SJSA1 (cell line): ENCODE measurements around the gene TLR3. TPM values are rescaled to one million over a fixed set of nuclear protein-coding genes. Genes with fewer than 3 reads are reported as not detected.
A peak's percentile ranks its signal among the peaks of the same experiment; 100 is the strongest.

Source experiments
- DNase-seq, 2 experiments: peaks; one replicate each; pipeline ENCODE4 v3.0.0-alpha.2; 2015 to 2020; ENCODE audit warnings: low spot score in 2 of 2, low read depth in 1 of 2
- H3K27ac ChIP-seq: fragments of 250-450 bp; sonication (Bioruptor Pico); 2 replicates; pipeline ENCODE4 v1.5.1; 2020; ENCODE audit warnings: mild to moderate bottlenecking, moderate library complexity
- H3K27me3 ChIP-seq: fragments of 250-450 bp; sonication (Bioruptor Pico); replicated peaks from 2 replicates; pipeline ENCODE4 v1.5.1; 2020; ENCODE audit warnings: mild to moderate bottlenecking, moderate library complexity
- H3K36me3 ChIP-seq: fragments of 250-450 bp; sonication (Bioruptor Pico); 2 replicates; pipeline ENCODE4 v1.5.1; 2020; ENCODE audit warnings: mild to moderate bottlenecking
- H3K4me1 ChIP-seq: fragments of 250-450 bp; sonication (Bioruptor Pico); replicated peaks from 2 replicates; pipeline ENCODE4 v1.6.1; 2021; ENCODE audit warnings: mild to moderate bottlenecking
- H3K4me3 ChIP-seq: fragments of 250-450 bp; sonication (Bioruptor Pico); 2 replicates; pipeline ENCODE4 v1.5.1; 2020; ENCODE audit warnings: mild to moderate bottlenecking
- H3K9me3 ChIP-seq: fragments of 250-450 bp; sonication (Bioruptor Pico); replicated peaks from 2 replicates; pipeline ENCODE4 v1.5.1; 2020; ENCODE audit warnings: mild to moderate bottlenecking
- total RNA-seq: library from RNA; depleted of rRNA; stranded (reverse); fragments of >200 nt; shearing (Covaris generic); gene quantifications from 2 replicates; pipeline ENCODE4 v1.2.3, GENCODE V29; 2014; rRNA removed

TLR3 gene
- 1.6 and 3.4 TPM in 2 replicates for total RNA-seq

GRCh38 chr4:186068581-186069348, at the start of gene TLR3:
TSS of gene TLR3 (plus strand) at chr4:186069156. CDS start at chr4:186076620, 7,464 bp downstream.
- Histone ChIP-seq H3K27me3 (no peaks in the 10 kb centered on the region; the same call in 1 of the 2 replicates), H3K4me3 (peak within 1 kb of the TSS; percentile 41), H3K9me3 (no peaks in the 10 kb centered on the region), H3K36me3 (no peaks in the 10 kb centered on the region), H3K4me1 (peaks cover 6% of the 10 kb centered on the region; the same call in 1 of the 2 replicates), H3K27ac (peak within 1 kb of the TSS; percentile 16; the same call in 1 of the 2 replicates)
- DNase-seq, result peak in 1 of 2 experiments; percentile 64

- no peak overlapping the region for H3K4me3 ChIP-seq
- H3K9me3 ChIP-seq, result no peaks in the 10 kb centered on the region
- H3K4me1 ChIP-seq, result no peaks in the 10 kb centered on the region
- no peak for DNase-seq
- H3K36me3 ChIP-seq, result no peaks in the 10 kb centered on the region
- H3K27me3 ChIP-seq, result no peaks in the 10 kb centered on the region
- H3K27ac ChIP-seq, result no peak overlapping the region
These were observed 49.7 kb upstream of the TLR3 start for GRCh38 chr4:186019269-186019668.

- H3K27ac ChIP-seq, result no peak overlapping the region
These were observed 48.7 kb upstream of the TLR3 start for GRCh38 chr4:186020106-186020792.

GRCh38 chr4:186020793-186021407, 48.1 kb upstream of the TLR3 start:
- Histone ChIP-seq H3K4me1 (no peaks in the 10 kb centered on the region; the same call in 1 of the 2 replicates), H3K9me3 (no peaks in the 10 kb centered on the region), H3K27me3 (no peaks in the 10 kb centered on the region), H3K36me3 (no peaks in the 10 kb centered on the region), H3K4me3 (no peak overlapping the region), H3K27ac (no peak overlapping the region)
- DNase-seq, result peak in 1 of 2 experiments; percentile 12

More at GRCh38 chr4:186020106-186020792, 48.7 kb upstream of the TLR3 start:
- H3K4me1 ChIP-seq, result no peaks in the 10 kb centered on the region; the same call in 1 of the 2 replicates
- H3K9me3 ChIP-seq, result no peaks in the 10 kb centered on the region
- DNase-seq, result peak in 1 of 2 experiments; percentile 14
- no peaks in the 10 kb centered on the region for H3K36me3 ChIP-seq
- no peak overlapping the region for H3K4me3 ChIP-seq
- no peaks in the 10 kb centered on the region for H3K27me3 ChIP-seq

- no peaks in the 10 kb centered on the region; the same call in 1 of the 2 replicates for H3K4me1 ChIP-seq
These were observed 47.3 kb upstream of the TLR3 start for GRCh38 chr4:186021461-186022167.

GRCh38 chr4:186023975-186024374, 45.0 kb upstream of the TLR3 start:
- no peaks in the 10 kb centered on the region for H3K9me3 ChIP-seq
- no peak overlapping the region for H3K27ac ChIP-seq
- no peak overlapping the region for H3K4me3 ChIP-seq
- H3K27me3 ChIP-seq, result no peaks in the 10 kb centered on the region
- no peaks in the 10 kb centered on the region for H3K36me3 ChIP-seq
- no peak for DNase-seq
- peaks cover 6% of the 10 kb centered on the region for H3K4me1 ChIP-seq

More at GRCh38 chr4:186021461-186022167, 47.3 kb upstream of the TLR3 start:
- DNase-seq, result peak; percentile 31 to 43
- no peaks in the 10 kb centered on the region for H3K9me3 ChIP-seq
- no peak overlapping the region for H3K4me3 ChIP-seq
- H3K36me3 ChIP-seq, result no peaks in the 10 kb centered on the region
- no peaks in the 10 kb centered on the region for H3K27me3 ChIP-seq
- H3K27ac ChIP-seq, result no peak overlapping the region

GRCh38 chr4:186024637-186025407, 44.1 kb upstream of the TLR3 start:
- peaks cover 15% of the 10 kb centered on the region for H3K4me1 ChIP-seq
- no peaks in the 10 kb centered on the region for H3K27me3 ChIP-seq
- H3K27ac ChIP-seq, result no peak overlapping the region
- no peak overlapping the region for H3K4me3 ChIP-seq
- H3K9me3 ChIP-seq, result no peaks in the 10 kb centered on the region
- DNase-seq, result no peak
- no peaks in the 10 kb centered on the region for H3K36me3 ChIP-seq

GRCh38 chr4:186025408-186025690, 43.6 kb upstream of the TLR3 start:
- H3K27me3 ChIP-seq, result no peaks in the 10 kb centered on the region
- no peak overlapping the region for H3K27ac ChIP-seq
- H3K36me3 ChIP-seq, result no peaks in the 10 kb centered on the region
- H3K4me3 ChIP-seq, result no peak overlapping the region
- H3K4me1 ChIP-seq, result peaks cover 20% of the 10 kb centered on the region
- DNase-seq, result no peak
- H3K9me3 ChIP-seq, result no peaks in the 10 kb centered on the region

- Histone ChIP-seq H3K4me1 (peaks cover 23% of the 10 kb centered on the region), H3K27ac (no peak overlapping the region), H3K36me3 (no peaks in the 10 kb centered on the region), H3K9me3 (no peaks in the 10 kb centered on the region), H3K27me3 (no peaks in the 10 kb centered on the region), H3K4me3 (no peak overlapping the region)
- DNase-seq, result no peak
These were observed 41.6 kb upstream of the TLR3 start for GRCh38 chr4:186027405-186027804.

- no peaks in the 10 kb centered on the region for H3K9me3 ChIP-seq
- no peaks in the 10 kb centered on the region for H3K27me3 ChIP-seq
- H3K4me1 ChIP-seq, result peaks cover 23% of the 10 kb centered on the region
- peak in 1 of 2 experiments; percentile 26 for DNase-seq
- no peak overlapping the region for H3K4me3 ChIP-seq
- H3K27ac ChIP-seq, result no peak overlapping the region
- no peaks in the 10 kb centered on the region for H3K36me3 ChIP-seq
These were observed 39.2 kb upstream of the TLR3 start for GRCh38 chr4:186029571-186030398.

GRCh38 chr4:186030399-186030775, 38.6 kb upstream of the TLR3 start:
- Histone ChIP-seq H3K36me3 (no peaks in the 10 kb centered on the region), H3K9me3 (no peaks in the 10 kb centered on the region), H3K4me1 (peaks cover 23% of the 10 kb centered on the region), H3K27ac (no peak overlapping the region), H3K27me3 (no peaks in the 10 kb centered on the region), H3K4me3 (no peak overlapping the region)
- no peak for DNase-seq

- H3K9me3 ChIP-seq, result no peaks in the 10 kb centered on the region
- H3K27ac ChIP-seq, result no peak overlapping the region
- no peaks in the 10 kb centered on the region for H3K27me3 ChIP-seq
- DNase-seq, result no peak
- no peaks in the 10 kb centered on the region for H3K36me3 ChIP-seq
- H3K4me3 ChIP-seq, result no peak overlapping the region
- peaks cover 23% of the 10 kb centered on the region for H3K4me1 ChIP-seq
These were observed 38.2 kb upstream of the TLR3 start for GRCh38 chr4:186030795-186031194.
